NCI-H1436 (cell line): Measurements from ENCODE around the gene TCF23.
A peak's percentile ranks its signal among the peaks of the same experiment; 100 is the strongest.
"Not testable (repeated sequence)": the region's sequence is repeated elsewhere in the genome, so short reads cannot be mapped to it uniquely, and the experiment has no call there.

Experiments used
- DNase-seq: peaks from one replicate; lab custom pipeline; 2025; lab: John Stamatoyannopoulos, UW

The TCF23 gene

GRCh38 chr2:27155069-27155520 lies 6.3 kb downstream of the TCF23 start:
- DNase-seq, result no peak

- DNase-seq, result no peak
These were observed 9.7 kb downstream of the TCF23 start for GRCh38 chr2:27158468-27158867.

GRCh38 chr2:27159271-27159670 lies 10.5 kb downstream of the TCF23 start:
- DNase-seq, result no peak

GRCh38 chr2:27160191-27160590 lies 11.4 kb downstream of the TCF23 start:
- no peak for DNase-seq

GRCh38 chr2:27162151-27163121 lies 13.6 kb downstream of the TCF23 start:
- no peak for DNase-seq

GRCh38 chr2:27164960-27165763 lies 16.4 kb downstream of the TCF23 start:
- DNase-seq, result no peak

- DNase-seq, result no peak
These were observed 22.0 kb downstream of the TCF23 start for GRCh38 chr2:27170581-27171337.

- peak; percentile 4 for DNase-seq
These were observed 22.6 kb downstream of the TCF23 start for GRCh38 chr2:27171351-27171848.

GRCh38 chr2:27174638-27175037 lies 25.8 kb downstream of the TCF23 start:
- DNase-seq, result no peak

GRCh38 chr2:27175330-27175729 lies 26.5 kb downstream of the TCF23 start:
- DNase-seq, result no peak

- not testable (repeated sequence) for DNase-seq
These were observed 27.0 kb downstream of the TCF23 start for GRCh38 chr2:27175781-27176180.

GRCh38 chr2:27177441-27178351 lies 28.9 kb downstream of the TCF23 start:
- no peak for DNase-seq

GRCh38 chr2:27178469-27178868 lies 29.7 kb downstream of the TCF23 start:
- DNase-seq, result no peak

- DNase-seq, result no peak
These were observed 30.7 kb downstream of the TCF23 start for GRCh38 chr2:27179344-27180000.

GRCh38 chr2:27182346-27182745 lies 33.5 kb downstream of the TCF23 start:
- no peak for DNase-seq

- DNase-seq, result no peak
These were observed 35.3 kb downstream of the TCF23 start for GRCh38 chr2:27184115-27184514.

- no peak for DNase-seq
These were observed 36.7 kb downstream of the TCF23 start for GRCh38 chr2:27185331-27186026.

GRCh38 chr2:27186613-27187345 lies 38.0 kb downstream of the TCF23 start:
- no peak for DNase-seq

- DNase-seq, result no peak
These were observed 41.2 kb downstream of the TCF23 start for GRCh38 chr2:27189989-27190388.
